Stimulated activated CD4-positive, alpha-beta T cell treated with anti-CD3 and anti-CD28 coated beads, Interleukin-4, amount 100 ng/mL, for 4 hours (primary cell): Measurements from ENCODE around the gene SRPX2.
"Not testable (repeated sequence)": the region's sequence is repeated elsewhere in the genome, so short reads cannot be mapped to it uniquely, and the experiment has no call there.

Source experiments
- DNase-seq, 2 experiments: peaks; one replicate each; pipeline ENCODE4 v3.0.0-alpha.2; 2020

SRPX2 gene

DNA sequence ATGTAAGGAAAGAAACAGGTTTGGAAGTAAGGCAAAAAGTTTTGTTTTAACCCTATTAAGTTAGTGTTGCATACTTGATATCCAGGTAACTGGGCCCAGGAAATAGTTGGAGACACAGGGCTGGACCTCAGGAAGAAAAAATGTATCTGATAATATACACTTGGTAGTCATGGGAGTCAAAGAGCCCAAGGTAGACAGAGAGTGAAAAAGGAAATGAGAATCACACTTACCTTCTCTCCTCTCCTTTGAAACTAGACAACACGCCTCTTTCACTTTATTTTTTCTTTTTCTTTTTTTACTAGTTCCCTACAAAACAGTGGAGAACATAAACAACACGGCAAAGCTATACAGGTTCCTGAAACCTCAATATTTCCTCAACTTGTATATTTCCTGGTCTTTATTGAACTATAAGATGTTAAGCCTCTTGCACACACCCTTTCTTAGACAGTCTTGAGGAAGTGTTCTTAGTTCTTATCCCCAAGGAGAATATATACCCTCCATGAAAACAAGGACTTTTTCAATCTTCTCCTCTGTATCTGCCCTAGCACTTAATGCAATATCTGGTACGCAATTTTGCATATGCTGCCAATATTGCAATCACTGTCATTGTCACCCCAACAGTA, 60.7 kb downstream of the SRPX2 start:
- DNase-seq: no peak

DNA sequence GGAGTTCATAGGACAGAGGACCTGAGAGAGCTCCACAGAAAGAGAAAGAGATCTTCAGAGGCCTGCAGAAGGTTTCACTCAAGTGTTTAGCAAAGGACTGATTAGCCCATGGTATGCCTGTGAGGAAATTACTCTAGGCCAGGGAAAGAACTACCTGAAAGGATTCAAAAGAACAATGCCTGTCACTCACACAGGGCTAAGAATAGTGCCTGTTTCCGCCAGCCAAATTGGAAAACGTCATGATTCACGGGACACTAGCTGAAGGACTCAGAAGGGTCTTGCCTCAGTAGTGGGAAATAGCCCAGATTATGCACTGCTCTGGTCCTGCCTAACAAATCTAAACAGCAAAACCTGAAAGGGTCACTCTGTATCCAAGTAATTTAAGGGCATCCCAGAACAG, 66.8 kb downstream of the SRPX2 start:
- DNase-seq: no peak

DNA sequence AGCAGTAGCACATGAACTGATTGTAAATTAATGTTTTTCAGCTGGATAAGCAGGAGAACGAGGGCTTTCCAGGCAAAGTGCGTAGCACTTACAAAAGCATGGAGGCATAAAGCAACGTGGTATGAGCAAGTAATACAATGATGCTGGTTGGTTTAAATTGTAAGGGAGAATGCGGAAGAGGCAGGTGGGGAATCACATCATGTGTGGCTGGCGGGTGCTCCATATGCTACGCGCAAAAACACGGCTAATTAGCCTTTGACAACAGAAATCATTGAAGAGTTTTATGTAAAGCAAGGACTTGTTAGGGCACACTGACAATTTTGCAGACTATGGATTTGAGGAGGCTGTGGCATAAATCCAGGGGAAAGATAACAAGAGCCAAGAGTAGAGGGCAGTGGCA, 73.4 kb downstream of the SRPX2 start:
- no peak for DNase-seq

DNA sequence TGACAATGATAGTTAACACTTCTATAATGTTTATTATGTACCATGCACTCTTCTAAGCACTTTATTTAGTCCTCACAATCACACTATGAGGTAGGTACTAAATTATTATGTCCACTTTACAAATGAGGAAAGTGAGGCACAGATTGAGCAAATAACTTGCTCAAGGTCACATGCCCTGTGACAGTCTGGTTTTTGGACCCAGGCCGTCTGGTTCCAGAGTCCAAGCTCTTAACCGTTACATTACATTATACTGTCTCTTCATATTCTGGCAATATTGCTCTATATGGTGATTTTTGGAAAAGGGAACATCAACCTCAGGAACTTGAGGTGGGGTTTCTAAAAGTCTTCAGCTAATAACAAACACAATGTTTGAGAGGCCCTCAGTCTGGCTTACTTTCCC, 75.1 kb downstream of the SRPX2 start:
- no peak for DNase-seq

DNA sequence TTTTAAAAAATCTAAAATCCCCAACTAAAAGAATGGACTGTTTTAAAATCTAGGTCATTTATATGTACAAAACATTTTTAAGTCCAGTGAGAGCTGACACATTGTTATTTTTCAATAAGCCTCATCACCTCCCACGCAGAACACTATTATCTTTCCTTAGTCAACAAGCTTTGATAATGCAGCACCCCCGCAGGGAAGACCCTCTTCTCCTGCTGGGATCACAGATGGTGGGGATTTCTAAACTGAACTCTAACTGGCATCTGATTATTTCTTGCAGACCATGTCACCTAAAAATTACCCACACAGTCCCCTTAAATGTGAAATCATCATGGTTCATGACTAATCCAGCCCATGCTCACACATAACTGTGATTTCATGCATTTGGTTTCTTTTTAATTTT, 76.3 kb downstream of the SRPX2 start:
- DNase-seq: no peak

DNA sequence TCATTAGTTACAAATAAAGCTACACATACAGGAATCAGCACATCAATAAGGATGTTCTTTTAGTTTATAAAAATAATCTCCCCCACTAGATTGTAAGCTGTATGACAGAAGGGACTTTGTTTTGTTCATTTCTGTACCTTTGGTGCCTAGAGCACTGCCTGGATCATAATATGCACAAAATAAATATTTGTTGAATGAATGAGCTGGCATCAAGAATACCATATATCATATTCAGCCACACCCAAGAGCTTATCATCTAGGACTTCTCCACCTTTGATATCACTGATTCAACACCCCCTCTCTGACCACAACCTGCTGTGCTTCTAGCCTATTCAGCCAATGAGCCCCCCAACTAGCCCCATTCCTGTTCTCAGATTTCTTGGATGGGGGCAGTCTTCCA, 77.3 kb downstream of the SRPX2 start:
- DNase-seq: no peak

DNA sequence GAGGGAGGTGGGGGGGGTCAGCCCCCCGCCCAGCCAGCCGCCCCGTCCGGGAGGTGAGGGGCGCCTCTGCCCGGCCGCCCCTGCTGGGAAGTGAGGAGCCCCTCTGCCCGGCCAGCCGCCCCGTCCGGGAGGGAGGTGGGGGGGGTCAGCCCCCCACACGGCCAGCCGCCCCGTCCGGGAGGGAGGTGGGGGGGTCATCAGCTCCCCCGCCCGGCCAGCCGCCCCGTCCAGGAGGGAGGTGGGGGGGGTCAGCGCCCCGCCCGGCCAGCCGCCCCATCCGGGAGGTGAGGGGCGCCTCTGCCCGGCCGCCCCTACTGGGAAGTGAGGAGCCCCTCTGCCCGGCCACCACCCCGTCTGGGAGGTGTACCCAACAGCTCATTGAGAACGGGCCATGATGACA, 80.0 kb downstream of the SRPX2 start:
- not testable (repeated sequence) for DNase-seq
